ENCODE data around the gene AUTS2.

The AUTS2 gene

DNA sequence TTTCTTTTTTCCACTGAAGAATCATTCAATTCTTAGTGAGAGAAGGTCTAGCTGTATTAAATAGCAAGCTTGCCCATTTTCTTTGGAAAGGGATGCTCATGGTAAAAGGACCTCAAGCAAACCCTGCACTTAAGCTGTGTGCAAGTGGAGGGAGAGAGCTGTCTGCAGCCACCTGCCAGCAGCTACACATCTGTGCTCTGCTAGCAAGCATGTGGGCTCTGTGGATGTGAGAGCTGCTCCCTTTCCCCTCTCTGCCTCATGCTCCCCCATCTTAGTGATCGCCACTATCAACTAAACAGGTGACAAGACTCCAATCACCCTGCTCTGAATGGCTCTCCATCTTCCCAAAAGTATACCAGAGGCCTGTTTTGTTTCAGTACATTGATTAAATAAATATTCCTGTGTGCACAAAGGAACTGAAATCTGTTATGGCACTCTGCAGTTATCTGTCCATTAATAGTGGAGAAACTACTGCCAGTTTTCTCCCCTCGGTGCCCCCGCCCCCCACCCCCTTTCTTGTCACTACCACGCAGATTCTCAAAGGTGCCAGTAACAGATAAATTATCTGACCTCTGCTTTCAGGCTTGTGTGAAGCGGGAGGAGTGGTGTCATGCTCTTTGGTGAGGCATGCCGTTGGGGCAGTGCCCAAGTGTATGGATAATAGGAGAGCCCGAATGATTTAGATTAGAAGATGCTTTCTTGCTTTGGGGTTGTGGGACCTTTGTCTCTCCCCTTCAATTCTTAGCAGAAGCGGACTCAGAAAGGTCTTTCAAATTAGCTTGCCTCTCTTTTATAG lies 26.4 kb downstream of the AUTS2 start:
- no peak for DNase-seq (ENCODE audit: low spot score)

DNA sequence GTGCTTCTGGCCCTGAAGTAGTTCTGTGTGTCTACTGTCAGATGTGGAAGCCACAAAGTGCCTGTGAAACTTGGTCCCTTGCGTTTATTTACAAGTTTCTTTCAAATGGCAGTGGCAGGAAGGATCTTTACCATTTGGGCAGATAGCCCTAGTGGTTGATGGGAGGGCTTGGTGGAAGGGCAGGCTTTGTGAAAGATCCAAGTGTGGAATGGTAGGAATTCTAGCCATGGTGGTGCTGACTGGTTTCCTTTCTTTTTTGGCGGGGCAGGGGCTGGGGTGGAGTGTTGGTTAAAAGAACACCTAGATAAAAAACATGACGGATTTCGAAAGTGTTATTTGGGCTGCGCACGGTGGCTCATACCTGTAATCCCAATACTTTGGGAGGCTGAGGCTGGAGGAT lies 27.0 kb downstream of the AUTS2 start:
- no peak for DNase-seq (ENCODE audit: low spot score)

DNA sequence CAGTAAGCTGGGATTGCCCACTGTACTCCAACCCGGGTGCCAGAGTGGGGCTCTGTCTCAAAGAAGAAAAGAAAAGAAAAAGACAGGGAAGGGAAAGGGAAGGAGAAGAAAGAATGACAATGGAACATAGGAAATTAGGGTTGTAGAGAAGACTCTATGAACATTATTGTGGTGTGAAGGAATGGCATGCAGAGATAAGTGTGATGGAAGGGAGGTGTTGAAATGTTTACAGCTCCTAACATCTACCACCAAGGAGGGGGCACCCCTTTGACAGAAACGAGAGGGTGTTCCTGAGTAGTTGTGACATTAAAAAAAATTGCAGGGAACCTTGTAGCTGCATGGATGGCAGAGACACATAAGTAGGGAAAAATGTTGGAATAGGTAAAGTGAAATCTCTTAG lies 27.5 kb downstream of the AUTS2 start:
- no peak for DNase-seq (ENCODE audit: low spot score)

DNA sequence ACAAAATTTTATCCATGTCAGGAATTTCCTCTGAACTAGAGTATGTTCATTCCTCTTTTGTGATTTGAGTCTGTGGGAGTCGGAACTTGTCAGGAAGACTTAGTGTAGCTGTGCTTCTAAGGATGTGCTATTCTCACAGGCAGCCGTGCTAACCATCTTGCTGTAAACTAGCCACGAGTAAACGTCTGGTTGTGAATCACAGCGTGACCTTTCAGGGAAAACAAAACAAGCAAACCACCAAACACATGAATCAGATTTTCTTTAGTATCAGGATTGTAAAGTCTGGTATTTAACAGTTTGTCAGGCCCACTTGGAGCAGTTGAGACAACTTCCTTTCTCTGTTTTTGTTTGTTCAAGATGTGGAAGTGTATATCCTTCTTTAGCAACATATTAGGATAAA lies 32.0 kb downstream of the AUTS2 start:
- DNase-seq (ENCODE audit: low spot score), result no peak

DNA sequence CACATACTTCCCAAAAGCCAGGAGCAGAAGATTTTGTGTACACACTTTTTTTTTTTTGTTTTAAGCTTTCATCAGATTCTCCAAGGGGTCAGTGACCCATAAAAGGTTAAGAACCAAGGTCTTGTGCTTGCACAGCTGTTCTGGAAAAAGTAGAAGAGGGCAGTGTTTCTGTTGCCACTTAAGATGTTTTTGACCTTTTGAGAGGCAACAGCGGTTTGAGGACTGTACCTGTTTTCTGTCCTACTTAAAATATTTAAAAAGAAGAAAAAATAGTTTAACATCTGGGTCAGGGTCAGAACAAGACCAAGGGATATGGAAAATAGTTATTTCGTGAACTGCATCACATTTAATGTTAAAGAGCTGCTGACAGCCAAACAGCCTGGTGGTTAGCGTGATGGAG lies 32.9 kb downstream of the AUTS2 start:
- no peak for DNase-seq (ENCODE audit: low spot score)

DNA sequence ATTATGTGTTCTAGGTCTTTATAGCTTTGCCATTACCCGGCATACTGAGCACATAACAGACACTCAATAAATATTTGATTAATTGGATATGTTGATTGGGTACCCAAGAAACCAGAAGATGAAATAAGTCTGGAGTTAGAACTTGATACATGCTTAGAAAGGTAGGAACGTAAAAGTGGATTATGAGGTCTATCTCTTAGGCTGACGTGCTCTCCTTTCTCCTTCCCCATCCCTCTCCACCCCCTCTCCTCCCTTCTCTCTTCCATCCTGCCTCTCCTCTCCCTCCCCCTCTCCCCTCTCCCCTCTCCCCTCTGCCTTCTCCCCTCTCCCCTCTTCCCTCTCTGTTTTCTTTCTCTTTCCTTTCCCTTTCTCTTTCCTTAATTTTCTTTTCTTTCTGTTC lies 34.0 kb downstream of the AUTS2 start:
- no peak for DNase-seq (ENCODE audit: low spot score)

DNA sequence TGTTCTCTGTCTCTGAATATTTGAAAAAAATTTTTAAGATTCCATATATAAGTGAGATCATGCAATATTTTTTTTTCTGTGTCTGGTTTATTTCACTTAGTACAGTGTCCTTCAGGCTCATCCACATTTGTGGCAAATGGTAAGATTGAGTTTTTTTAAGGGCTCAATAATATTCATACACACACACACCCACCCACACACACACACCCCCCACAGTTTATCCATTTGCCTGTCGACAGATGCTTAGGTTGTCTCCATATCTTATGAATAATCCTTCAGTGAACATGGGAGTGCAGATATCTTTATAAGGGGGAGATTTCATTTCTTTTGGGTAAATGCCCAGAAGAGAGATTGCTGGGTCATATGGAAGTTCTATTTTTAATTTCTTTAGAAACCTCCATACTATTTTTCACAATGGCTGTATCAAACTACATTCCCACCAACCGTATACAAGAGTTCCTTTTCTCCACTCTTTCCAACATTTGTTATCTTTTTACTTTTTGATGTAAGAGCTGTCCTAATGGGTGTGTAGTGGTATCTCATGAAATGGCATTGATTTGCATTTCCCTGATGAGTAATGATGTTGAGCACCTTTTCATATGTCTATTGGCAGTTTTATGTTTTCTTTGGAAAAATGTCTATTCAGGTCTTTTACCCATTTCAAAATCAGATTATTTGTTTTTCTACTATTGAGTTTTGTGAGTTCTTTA lies 35.0 kb downstream of the AUTS2 start:
- DNase-seq (ENCODE audit: low spot score), result no peak

DNA sequence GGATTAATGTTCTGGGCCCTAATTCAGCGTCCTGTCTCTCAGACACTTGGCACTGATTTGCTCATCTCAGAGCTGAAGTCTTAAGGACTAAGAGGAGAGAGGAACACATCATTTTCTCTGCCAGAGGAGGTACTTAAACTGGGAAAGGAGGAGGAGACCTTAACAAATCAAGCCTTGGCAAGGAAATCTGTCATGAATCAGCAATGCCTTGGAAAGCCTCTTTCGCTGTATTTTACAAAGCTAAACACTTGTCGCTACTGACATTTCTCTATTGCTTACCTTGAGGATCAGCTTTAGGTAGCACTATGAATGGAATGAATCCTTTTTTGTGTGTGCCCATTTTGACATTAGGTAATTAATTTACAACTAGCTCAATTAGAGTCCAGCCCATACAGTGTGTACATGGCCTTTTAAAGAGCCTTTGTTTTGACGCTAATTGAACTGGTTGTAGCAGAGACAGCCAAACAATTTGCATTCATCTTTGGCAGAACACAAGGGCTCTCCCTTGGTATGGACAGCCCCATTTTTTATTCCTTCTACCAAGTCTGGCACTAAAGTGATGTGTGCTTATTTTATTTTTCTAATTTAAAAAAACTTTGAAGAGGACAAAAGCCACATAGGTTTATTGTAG lies 37.4 kb downstream of the AUTS2 start:
- no peak for DNase-seq (ENCODE audit: low spot score)

DNA sequence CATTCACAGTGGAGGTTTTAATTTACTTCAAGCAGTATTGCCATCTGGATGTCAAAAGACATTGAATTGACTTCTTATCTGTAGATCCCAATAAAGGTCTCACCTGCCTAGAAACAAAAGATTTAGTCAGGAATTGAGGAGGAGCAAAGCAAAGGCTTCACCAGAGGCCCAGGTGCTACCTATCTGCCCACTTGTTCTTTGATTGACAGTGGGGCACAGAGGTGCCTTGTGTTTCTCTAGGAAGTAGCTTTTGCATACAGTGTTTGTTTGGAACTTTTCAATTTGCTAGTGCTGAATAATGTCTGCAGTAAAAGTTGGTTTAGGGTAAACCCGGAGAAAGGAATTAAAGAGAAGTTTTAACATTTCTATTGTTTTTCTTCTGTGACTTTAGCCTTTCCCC lies 40.4 kb downstream of the AUTS2 start:
- DNase-seq (ENCODE audit: low spot score), result no peak

DNA sequence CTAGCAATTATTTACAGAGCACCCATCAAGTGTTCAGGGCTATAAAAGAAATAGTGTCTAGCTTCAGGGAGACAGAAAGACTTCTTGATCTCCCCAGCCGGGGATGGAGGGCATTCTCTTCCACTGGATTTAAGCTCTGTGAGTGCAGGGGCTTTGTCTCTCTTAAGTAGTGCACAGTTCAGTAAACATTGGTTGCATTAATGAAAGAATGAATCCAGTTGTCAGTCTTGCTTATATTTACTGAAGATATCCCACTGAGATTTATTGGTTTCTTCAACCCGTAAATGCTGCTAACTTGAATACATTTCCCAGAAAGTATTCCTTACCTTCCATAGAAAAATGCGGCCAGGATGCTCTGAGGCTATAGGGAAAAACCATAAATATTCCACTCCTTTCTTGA lies 41.9 kb downstream of the AUTS2 start:
- no peak for DNase-seq (ENCODE audit: low spot score)

DNA sequence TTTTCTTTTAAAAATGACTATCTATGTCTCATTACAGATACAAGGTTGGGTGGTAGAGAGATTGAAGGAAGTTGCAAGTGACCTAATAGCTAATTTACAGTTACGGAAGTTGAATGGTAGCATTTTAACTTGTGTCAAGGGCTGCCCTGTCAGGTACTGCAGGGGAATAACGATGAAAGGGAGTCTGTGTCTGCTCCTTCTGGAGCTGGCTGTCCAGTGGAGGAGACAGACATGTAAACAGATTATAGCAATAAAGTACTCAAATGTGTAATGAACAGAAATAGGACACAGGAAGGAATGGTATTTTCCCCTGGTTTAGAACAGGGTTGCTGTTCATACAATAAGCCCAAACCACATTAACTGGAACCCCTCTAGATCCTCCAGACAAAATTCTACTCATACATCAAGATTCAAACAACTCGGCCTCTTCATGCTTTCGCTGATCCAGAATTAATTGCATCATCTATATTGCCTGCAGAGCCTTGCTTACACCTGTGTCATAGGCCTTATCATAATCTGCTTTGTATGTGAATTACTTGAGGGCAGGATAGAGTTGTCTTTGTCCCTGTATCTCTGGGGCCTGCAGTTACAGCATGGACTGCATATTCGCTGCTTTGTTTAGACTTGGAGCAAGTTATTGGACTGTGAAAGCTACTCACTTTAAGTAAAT lies 42.8 kb downstream of the AUTS2 start:
- no peak for DNase-seq (ENCODE audit: low spot score)

DNA sequence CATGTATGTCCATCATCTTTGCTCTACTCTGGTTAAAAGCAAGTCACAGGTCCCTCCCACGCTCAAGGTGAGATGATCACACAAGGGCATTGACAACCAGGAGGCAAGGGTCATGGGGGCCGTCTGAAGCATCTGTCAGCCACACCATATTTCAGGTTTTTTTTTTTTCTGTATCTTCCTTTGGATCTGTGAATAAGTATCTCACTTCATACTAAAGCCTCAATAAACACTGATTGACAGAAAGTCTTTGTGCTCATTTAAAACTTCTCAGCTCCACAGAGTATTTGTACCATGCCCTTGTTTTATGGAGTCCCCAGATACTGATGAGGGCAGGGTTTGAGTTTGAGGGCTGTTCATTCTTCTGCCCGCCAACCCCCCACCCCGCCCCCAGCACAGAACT lies 45.0 kb downstream of the AUTS2 start:
- DNase-seq (ENCODE audit: low spot score), result no peak

DNA sequence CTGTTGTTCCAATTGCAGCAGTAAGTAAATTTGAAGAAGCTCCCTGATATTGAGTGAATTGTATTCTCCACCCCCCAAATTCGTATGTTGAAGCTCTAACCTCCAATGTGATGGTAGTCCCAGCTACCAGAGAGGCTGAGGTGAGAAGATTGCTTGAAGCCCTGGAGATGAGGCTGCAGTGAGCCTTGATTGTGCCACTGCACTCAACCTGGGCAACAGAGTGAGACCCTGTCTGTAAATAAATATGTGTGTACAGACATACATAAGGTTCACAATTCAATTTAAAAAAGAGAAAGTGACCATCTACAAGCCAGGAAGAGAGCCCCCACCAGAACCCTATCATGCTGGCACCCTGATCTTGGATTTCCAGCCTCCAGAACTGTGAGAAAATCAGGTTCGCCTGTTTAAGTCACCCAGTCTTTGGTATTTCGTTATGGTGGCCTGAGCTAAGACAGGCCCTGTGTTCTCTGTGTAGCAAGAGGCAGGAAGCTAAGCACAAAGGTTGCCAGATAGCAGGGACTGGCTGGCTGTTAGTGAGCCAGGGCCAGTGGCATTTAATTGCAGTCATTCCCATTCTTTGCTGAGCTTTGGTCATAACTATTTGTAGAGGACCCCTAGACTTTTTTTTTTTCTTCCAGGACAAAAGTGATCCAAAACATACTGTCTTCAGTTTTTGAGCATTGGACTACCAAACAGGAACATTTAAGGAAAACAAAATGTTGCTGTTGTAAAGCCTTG lies 45.6 kb downstream of the AUTS2 start:
- no peak for DNase-seq (ENCODE audit: low spot score)

DNA sequence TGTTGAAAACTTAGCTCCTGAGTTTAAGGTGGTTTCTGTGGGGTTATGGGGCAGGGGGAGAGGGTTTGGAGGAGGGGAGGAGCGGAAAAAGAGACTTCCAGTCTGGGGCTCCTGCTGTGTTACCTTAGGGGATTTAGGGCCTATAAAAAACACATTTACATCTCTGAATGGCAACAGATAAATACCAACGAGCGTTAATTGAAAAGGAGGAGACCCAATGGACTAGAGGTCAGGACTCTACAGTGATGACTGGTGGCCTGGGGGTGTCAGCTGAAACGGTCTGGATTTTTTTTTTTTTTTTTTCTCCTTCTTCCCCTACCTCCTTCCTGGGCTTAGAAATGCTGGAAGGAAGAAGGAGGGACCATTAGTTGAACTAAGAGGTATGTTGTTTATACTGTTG lies 47.4 kb downstream of the AUTS2 start:
- no peak for DNase-seq (ENCODE audit: low spot score)

DNA sequence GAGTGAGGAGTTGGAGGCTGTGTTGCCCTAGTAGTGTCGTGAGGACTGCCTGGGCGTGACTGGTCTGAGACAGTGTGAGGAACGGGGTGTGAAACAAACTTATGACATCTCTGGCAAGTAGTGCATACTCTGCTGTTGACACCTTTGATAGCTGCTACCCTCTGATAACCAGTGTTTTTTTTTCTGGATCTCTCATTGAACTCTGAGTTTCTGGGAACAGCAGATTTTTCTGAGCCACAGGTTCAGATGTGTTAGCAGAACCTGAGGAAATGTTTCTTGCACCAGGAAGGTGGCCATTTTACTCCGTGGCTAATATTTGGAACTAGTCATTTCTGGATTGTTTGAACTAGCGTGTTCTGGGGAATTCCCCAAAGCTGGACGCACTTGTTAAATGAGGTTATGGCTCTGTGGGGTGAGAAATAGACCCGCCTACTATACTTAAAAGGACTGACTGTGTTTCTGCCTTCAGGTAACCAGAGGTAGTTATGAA lies 52.9 kb downstream of the AUTS2 start:
- no peak for DNase-seq (ENCODE audit: low spot score)

DNA sequence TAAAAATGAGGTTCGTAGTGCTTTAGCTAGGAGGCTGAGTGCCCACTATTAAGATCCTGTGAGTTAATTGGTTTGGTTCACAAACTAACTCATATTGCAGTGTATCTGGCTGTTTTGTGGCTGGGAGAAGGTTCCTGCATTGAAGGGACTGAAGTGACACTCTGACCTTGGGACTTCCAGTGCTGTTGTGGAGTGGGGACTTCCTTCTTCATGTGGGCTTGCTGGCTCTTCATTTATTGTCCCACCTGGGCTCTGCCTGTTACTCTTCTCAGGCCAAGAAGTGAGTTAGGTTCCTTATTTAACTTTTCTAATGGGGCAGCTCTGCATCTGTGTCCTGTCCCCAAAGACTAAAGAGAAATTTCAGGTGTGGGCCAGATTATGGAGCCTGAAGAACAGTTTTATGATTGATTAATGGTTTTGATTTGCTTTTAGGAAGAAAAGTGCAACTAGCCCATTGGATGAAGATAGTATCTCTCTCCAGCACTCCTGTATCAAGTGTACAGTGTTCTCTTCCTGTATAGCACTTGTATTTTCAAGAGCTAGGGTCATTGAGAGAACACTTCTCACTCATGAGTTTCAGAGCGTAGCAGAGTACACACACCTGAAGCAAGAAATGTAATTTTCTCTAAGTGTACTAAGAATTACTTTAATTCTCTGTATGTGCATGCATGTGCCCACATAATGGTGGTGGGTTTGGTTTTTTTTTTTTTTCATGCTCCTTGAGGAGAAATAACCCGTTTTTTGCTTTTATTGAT lies 54.8 kb downstream of the AUTS2 start:
- no peak for DNase-seq (ENCODE audit: low spot score)

DNA sequence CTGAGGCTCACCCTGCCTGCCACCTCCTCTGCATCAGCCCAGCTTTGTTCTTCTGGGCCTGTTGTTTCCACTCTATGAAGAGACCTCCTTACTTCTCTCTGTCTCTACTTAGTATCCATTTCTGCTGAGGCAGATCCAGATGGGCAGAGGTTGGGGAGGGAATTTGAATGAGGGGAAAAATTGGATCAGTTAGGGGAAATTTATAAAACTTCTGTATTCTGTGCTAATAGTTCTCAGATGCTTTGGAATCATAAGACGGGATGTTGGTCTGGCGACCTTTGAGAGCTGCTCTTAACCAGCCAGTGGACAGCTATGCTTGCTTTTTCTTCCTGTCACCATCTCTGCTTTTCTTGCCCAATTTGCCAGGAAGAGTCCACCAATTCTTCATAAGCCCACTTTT lies 55.5 kb downstream of the AUTS2 start:
- no peak for DNase-seq (ENCODE audit: low spot score)

DNA sequence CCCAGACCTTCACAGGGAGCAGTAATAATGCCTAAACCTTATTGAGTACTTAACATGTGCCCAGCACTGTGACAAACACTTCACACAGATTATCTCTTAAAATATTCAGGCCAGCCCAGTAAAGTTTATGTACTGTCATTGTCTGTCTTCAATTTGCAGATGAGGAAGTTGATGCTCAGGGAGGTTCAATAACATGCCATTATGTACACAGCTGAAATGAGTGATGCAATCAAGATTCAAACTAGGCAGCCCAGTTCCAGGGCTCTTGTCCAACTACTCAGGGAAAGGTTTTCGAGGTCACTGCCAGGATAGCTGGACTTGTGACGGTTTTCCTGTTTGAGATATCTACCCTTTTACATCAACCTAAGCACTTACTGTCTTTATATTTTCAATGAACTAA lies 56.1 kb downstream of the AUTS2 start:
- DNase-seq (ENCODE audit: low spot score), result no peak

DNA sequence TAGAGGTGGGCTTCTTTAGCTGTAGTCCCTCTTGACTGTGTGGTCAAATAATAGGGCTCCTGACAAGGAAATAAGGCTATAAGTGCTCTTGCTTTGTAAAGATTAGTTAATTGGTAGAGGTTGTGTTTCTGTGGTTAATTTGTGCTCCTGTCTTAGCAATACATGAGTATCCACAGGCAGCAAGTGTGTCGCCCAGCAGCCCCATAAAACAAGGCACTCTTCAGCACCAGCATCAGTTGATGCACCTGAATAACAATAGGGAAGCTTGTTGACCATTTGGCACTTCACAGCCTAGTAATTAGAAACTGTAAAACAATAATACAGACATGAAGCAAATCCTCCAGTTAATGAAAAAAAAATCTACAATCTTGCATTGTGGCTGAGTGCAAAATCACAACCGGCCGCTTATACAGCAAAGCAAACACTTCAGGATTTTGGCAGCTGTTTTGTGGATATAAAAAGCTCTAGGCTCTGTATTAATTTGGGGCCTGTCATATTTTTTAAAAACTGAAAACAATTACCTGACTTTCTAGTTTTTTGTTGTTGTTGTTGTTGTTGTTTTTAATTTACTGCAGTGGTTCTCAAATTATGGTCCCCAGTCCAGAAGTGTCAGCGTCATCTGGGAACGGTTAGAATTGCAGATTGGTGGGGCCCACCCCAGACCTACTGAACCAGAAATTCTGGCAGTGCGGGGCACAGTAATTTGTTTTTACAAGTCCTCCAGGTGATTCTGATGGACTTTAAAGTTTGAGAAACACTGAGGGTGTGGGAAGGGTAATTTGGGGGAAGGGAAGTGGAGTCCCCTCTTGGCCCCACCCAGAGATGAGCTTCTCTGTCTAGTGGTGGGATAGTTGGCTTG lies 56.8 kb downstream of the AUTS2 start:
- DNase-seq (ENCODE audit: low spot score), result no peak

DNA sequence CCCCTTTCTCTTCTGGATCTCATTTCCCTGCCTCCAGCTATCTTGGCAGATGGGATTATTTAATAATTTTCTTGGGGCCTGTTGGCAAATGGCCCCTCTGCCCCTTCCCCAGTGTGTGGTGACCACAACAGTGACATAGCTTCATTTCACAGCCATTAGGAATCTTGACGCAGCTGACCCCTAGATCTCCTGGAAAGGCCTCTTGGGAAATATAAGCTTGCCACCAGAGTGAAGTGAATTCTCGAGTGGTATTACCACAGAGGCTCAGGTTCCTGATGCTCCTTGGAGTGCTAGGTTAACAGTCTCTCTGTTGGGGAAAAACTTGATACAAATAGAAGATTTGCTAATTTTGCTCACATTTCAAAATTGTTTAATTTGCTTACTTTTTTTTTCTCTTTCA lies 57.8 kb downstream of the AUTS2 start:
- DNase-seq (ENCODE audit: low spot score), result no peak

All from COLO829 (cell line).